Liver (tissue), 9 donors: ENCODE results near the gene FBLL1. TPM values are rescaled to one million over a fixed set of nuclear protein-coding genes. Genes with fewer than 3 reads are reported as not detected.

Experiments used
- DNase-seq: peaks from one replicate; pipeline ENCODE4 v3.0.0-alpha.2; 2017; ENCODE audit warnings: low spot score
- H3K27ac ChIP-seq, 2 donors: one replicate each; pipeline ENCODE4 v1.7.0; 2013; ENCODE audit warnings: inconsistent platforms in 2 of 2, low read length in 2 of 2, control low read depth in 1 of 2, low read depth in 1 of 2, mild to moderate bottlenecking in 1 of 2
- H3K27me3 ChIP-seq, 4 donors: one replicate each; pipeline versions ENCODE4 v1.6.1 to v1.7.0; 2013; ENCODE audit warnings: low read length in 3 of 4, inconsistent platforms in 1 of 4, mild to moderate bottlenecking in 1 of 4, moderate library complexity in 1 of 4; ENCODE audit not compliant: control insufficient read depth in 4 of 4, insufficient read depth in 4 of 4
- H3K36me3 ChIP-seq, 4 donors: one replicate each; pipeline versions ENCODE4 v1.6.1 to v1.7.0; 2013; ENCODE audit warnings: low read length in 3 of 4, mild to moderate bottlenecking in 3 of 4, low read depth in 1 of 4, moderate library complexity in 1 of 4; ENCODE audit not compliant: control insufficient read depth in 4 of 4, insufficient read depth in 3 of 4
- H3K4me1 ChIP-seq, 4 donors: one replicate each; pipeline versions ENCODE4 v1.6.1 to v1.7.0; 2013; ENCODE audit warnings: low read length in 3 of 4, mild to moderate bottlenecking in 3 of 4, moderate library complexity in 1 of 4; ENCODE audit not compliant: control insufficient read depth in 4 of 4, insufficient read depth in 4 of 4
- H3K4me3 ChIP-seq, 3 donors: one replicate each; pipeline versions ENCODE4 v1.6.1 to v1.7.0; 2013; ENCODE audit warnings: low read length in 3 of 3, control low read depth in 1 of 3, low read depth in 1 of 3, mild to moderate bottlenecking in 1 of 3
- H3K9ac ChIP-seq, 2 donors: one replicate each; pipeline ENCODE4 v1.7.0; 2013; ENCODE audit warnings: low read length in 2 of 2, mild to moderate bottlenecking in 2 of 2, moderate library complexity in 2 of 2, control low read depth in 1 of 2, low read depth in 1 of 2
- H3K9me3 ChIP-seq, 4 donors: one replicate each; pipeline versions ENCODE4 v1.6.1 to v1.7.0; 2013; ENCODE audit warnings: low read length in 3 of 4; ENCODE audit not compliant: control insufficient read depth in 4 of 4
- ATF3 ChIP-seq: IDR thresholded peaks from 2 replicates; pipeline ENCODE4 v1.6.1; 2016; ENCODE audit warnings: antibody characterized with exemption
- EGR1 ChIP-seq, 2 donors: IDR thresholded peaks; 2 replicates each; pipeline ENCODE4 v1.6.1; 2016 to 2018; ENCODE audit warnings: antibody characterized with exemption in 2 of 2, low read depth in 2 of 2
- FOXA1 ChIP-seq: IDR thresholded peaks from 2 replicates; pipeline ENCODE4 v1.6.1; 2016; ENCODE audit warnings: antibody characterized with exemption
- FOXA2 ChIP-seq: IDR thresholded peaks from 2 replicates; pipeline ENCODE4 v1.6.1; 2016; ENCODE audit warnings: antibody characterized with exemption
- GABPA ChIP-seq, 2 donors: IDR thresholded peaks in 1 of 2; conservative IDR thresholded peaks in 1 of 2; 2 replicates each; pipeline ENCODE4 v1.6.1; 2016; ENCODE audit warnings: antibody characterized with exemption in 2 of 2, mild to moderate bottlenecking in 1 of 2, moderate library complexity in 1 of 2
- HNF4A ChIP-seq, 2 donors: conservative IDR thresholded peaks; 2 replicates each; pipeline ENCODE4 v1.6.1; 2016; ENCODE audit warnings: antibody characterized with exemption in 2 of 2, mild to moderate bottlenecking in 2 of 2
- HNF4G ChIP-seq: IDR thresholded peaks from 2 replicates; pipeline ENCODE4 v1.6.1; 2016; ENCODE audit warnings: antibody characterized with exemption
- JUND ChIP-seq, 2 donors: IDR thresholded peaks; 2 replicates each; pipeline ENCODE4 v1.6.1; 2016; ENCODE audit warnings: antibody characterized with exemption in 2 of 2
- MAX ChIP-seq: IDR thresholded peaks from 2 replicates; pipeline ENCODE4 v1.6.1; 2016; ENCODE audit warnings: antibody characterized with exemption
- NR2F2 ChIP-seq: IDR thresholded peaks from 2 replicates; pipeline ENCODE4 v1.6.1; 2016; ENCODE audit warnings: antibody characterized with exemption
- RAD21 ChIP-seq, 2 donors: IDR thresholded peaks; 2 replicates each; pipeline ENCODE4 v1.6.1; 2016; ENCODE audit warnings: antibody characterized with exemption in 2 of 2, mild to moderate bottlenecking in 2 of 2
- RXRA ChIP-seq, 2 donors: IDR thresholded peaks; 2 replicates each; pipeline ENCODE4 v1.6.1; 2017 to 2018; ENCODE audit warnings: antibody characterized with exemption in 2 of 2, mild to moderate bottlenecking in 1 of 2
- SP1 ChIP-seq: IDR thresholded peaks from 2 replicates; pipeline ENCODE4 v1.6.1; 2018; ENCODE audit warnings: antibody characterized with exemption, mild to moderate bottlenecking
- TAF1 ChIP-seq: conservative IDR thresholded peaks from 2 replicates; pipeline ENCODE4 v1.6.1; 2016; ENCODE audit warnings: antibody characterized with exemption, mild to moderate bottlenecking
- ZBTB33 ChIP-seq: IDR thresholded peaks from 2 replicates; pipeline ENCODE4 v1.6.1; 2016; ENCODE audit warnings: antibody characterized with exemption
- WGBS: extraction: QIAGEN DNeasy Blood & Tissue Kit; methylation state at CpG from one replicate; pipeline ENCODE4 v1.1.7; 2013; 5-methylcytosine and 5-hydroxymethylcytosine counted together
- polyA plus RNA-seq, 2 donors: library from polyadenylated mRNA; stranded (reverse) in 1 of 2; unstranded in 1 of 2; fragments of 200-250 nt in 1 of 2; fragments of >200 nt in 1 of 2; fragmentation: Nextera tagmentation in 1 of 2; extraction: Ambion mirVana in 1 of 2; gene quantifications; one replicate each; pipeline versions ENCODE4 v1.2.1 to v1.2.3, GENCODE V29; 2013 to 2015
- total RNA-seq, 2 donors: library from RNA; depleted of rRNA; stranded (reverse); fragments of >200 nt; gene quantifications; one replicate each; pipeline ENCODE4 v1.2.3, GENCODE V29; 2014
- TF ChIP-seq, protein P1 (sequence below): IDR thresholded peaks from 2 replicates; pipeline ENCODE4 v1.6.1; 2016; ENCODE audit warnings: antibody characterized with exemption, mild to moderate bottlenecking
- donor health status: healthy.
- donor health status: healthy.
- donor health status: healthy.
- donor health status: healthy.
- donor health status: healthy.

The FBLL1 gene
- total and polyA plus RNA-seq, 4 donors, result 0.05 to 0.42 (median 0.17) TPM; not detected in 1

DNA sequence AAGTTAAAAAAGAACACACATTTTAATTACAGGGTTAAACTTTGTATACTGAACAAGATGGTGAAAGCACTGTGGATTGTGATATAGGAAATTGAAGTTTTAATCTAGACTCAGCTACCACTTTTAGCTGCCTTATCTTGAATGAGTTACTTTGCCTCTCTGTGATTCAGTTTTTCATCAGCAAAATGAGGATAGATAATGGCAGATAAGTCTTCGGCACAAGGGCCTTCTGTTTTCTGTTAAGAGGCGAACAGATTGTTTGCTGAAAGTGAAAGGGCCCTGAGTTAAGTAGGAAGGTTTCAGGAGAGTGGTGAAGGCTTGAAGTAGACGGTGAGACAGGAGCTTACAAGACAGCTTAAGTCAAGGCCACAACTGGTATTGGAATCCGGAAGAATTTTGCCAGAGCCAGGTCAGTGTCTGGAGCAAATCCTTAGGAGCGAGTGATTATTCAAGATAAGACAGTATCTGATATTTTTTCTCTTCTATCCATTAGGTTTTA, 35.0 kb upstream of the FBLL1 start:
- 93% methylated on average over 5 of the region's 5 CpGs for WGBS

GRCh38 chr5:168502563-168503237, 26.4 kb upstream of the FBLL1 start:
- Histone ChIP-seq H3K27me3 (no peaks in the 10 kb centered on the region), H3K27ac (no peak overlapping the region), H3K4me1 (no peaks in the 10 kb centered on the region), H3K4me3 (no peak overlapping the region), H3K36me3 (peaks cover 11 to 57% (median 42%) of the 10 kb centered on the region in 4 donors), H3K9me3 (no peaks in the 10 kb centered on the region), H3K9ac (no peak overlapping the region)
- 99% methylated on average over 7 of the region's 7 CpGs for WGBS
- no peak for DNase-seq
- no peak for TF ChIP-seq JUND (IDR thresholded peaks at IDR 0.05)
- no peak for TF ChIP-seq TAF1
- no peak for TF ChIP-seq RAD21 (IDR thresholded peaks at IDR 0.05)
- no peak for TF ChIP-seq MAX
- TF ChIP-seq ATF3, result no peak
- TF ChIP-seq GABPA (IDR thresholded peaks at IDR 0.05 in 1 of 2, conservative IDR thresholded peaks at IDR 0.05 in 1 of 2), result no peak
- no peak for TF ChIP-seq SP1
- TF ChIP-seq, protein P1, sequence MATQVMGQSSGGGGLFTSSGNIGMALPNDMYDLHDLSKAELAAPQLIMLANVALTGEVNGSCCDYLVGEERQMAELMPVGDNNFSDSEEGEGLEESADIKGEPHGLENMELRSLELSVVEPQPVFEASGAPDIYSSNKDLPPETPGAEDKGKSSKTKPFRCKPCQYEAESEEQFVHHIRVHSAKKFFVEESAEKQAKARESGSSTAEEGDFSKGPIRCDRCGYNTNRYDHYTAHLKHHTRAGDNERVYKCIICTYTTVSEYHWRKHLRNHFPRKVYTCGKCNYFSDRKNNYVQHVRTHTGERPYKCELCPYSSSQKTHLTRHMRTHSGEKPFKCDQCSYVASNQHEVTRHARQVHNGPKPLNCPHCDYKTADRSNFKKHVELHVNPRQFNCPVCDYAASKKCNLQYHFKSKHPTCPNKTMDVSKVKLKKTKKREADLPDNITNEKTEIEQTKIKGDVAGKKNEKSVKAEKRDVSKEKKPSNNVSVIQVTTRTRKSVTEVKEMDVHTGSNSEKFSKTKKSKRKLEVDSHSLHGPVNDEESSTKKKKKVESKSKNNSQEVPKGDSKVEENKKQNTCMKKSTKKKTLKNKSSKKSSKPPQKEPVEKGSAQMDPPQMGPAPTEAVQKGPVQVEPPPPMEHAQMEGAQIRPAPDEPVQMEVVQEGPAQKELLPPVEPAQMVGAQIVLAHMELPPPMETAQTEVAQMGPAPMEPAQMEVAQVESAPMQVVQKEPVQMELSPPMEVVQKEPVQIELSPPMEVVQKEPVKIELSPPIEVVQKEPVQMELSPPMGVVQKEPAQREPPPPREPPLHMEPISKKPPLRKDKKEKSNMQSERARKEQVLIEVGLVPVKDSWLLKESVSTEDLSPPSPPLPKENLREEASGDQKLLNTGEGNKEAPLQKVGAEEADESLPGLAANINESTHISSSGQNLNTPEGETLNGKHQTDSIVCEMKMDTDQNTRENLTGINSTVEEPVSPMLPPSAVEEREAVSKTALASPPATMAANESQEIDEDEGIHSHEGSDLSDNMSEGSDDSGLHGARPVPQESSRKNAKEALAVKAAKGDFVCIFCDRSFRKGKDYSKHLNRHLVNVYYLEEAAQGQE, result no peak
- TF ChIP-seq FOXA1, result no peak
- TF ChIP-seq RXRA (IDR thresholded peaks at IDR 0.05), result no peak
- TF ChIP-seq HNF4A (conservative IDR thresholded peaks at IDR 0.05), result no peak

More for the DNA sequence above, 35.0 kb upstream of the FBLL1 start:
- Histone ChIP-seq H3K27ac (no peak overlapping the region), H3K36me3 (peaks cover 21 to 85% (median 70%) of the 10 kb centered on the region in 4 donors), H3K4me1 (no peaks in the 10 kb centered on the region), H3K4me3 (no peak overlapping the region), H3K9ac (no peak overlapping the region), H3K9me3 (no peaks in the 10 kb centered on the region), H3K27me3 (no peaks in the 10 kb centered on the region)
- TF ChIP-seq HNF4A (conservative IDR thresholded peaks at IDR 0.05), result no peak
- no peak for TF ChIP-seq HNF4G
- no peak for TF ChIP-seq JUND (IDR thresholded peaks at IDR 0.05)
- no peak for TF ChIP-seq TAF1
- TF ChIP-seq ZBTB33, result no peak
- TF ChIP-seq, protein P1, result no peak
- no peak for TF ChIP-seq RAD21 (IDR thresholded peaks at IDR 0.05)
- TF ChIP-seq EGR1 (IDR thresholded peaks at IDR 0.05; ENCODE audit: low read depth in 2 of 2), result no peak
- no peak for TF ChIP-seq FOXA2
- no peak for TF ChIP-seq SP1
- no peak for TF ChIP-seq GABPA (IDR thresholded peaks at IDR 0.05 in 1 of 2, conservative IDR thresholded peaks at IDR 0.05 in 1 of 2)
- TF ChIP-seq RXRA (IDR thresholded peaks at IDR 0.05), result no peak
- no peak for TF ChIP-seq NR2F2
- TF ChIP-seq ATF3, result no peak
- DNase-seq, result no peak
